T-helper 1 cell (primary cell): ENCODE results near the gene TREX2.

Experiments used
- DNase-seq, 5 donors: peaks; one replicate each; pipeline ENCODE4 v3.0.0-alpha.2; 2012 to 2020

The TREX2 gene

GRCh38 chrX:153455571-153455970 is 9.7 kb upstream of the TREX2 start:
- DNase-seq = no peak

GRCh38 chrX:153454901-153455550 is 9.2 kb upstream of the TREX2 start:
- no peak for DNase-seq

GRCh38 chrX:153450949-153451277 is 5.1 kb upstream of the TREX2 start:
- DNase-seq = no peak

- no peak for DNase-seq
These were observed 4.5 kb upstream of the TREX2 start for GRCh38 chrX:153450114-153450948.

GRCh38 chrX:153449368-153450113 is 3.7 kb upstream of the TREX2 start:
- no peak for DNase-seq

GRCh38 chrX:153448556-153449367 is 2.9 kb upstream of the TREX2 start:
- DNase-seq = no peak

- no peak for DNase-seq
These were observed 1.7 kb upstream of the TREX2 start for GRCh38 chrX:153447581-153447960.

GRCh38 chrX:153446950-153447580 is 1.2 kb upstream of the TREX2 start:
- no peak for DNase-seq

GRCh38 chrX:153446636-153446936 is 730 bp upstream of the TREX2 start:
- no peak for DNase-seq

GRCh38 chrX:153445106-153445855 is 575 bp downstream of the TREX2 start:
- DNase-seq = no peak

- DNase-seq = no peak
These were observed 1.4 kb downstream of the TREX2 start for GRCh38 chrX:153444333-153445011.

GRCh38 chrX:153443476-153444332 is 2.2 kb downstream of the TREX2 start:
- DNase-seq = no peak

- no peak for DNase-seq
These were observed 3.4 kb downstream of the TREX2 start for GRCh38 chrX:153442463-153442862.

- DNase-seq = no peak
These were observed 3.9 kb downstream of the TREX2 start for GRCh38 chrX:153441981-153442380.

GRCh38 chrX:153441296-153441695 is 4.6 kb downstream of the TREX2 start:
- no peak for DNase-seq

- DNase-seq = no peak
These were observed 5.2 kb downstream of the TREX2 start for GRCh38 chrX:153440556-153441135.

- no peak for DNase-seq
These were observed 5.9 kb downstream of the TREX2 start for GRCh38 chrX:153439977-153440376.

- DNase-seq = no peak
These were observed 7.3 kb downstream of the TREX2 start for GRCh38 chrX:153438532-153438931.

- no peak for DNase-seq
These were observed 10.0 kb downstream of the TREX2 start for GRCh38 chrX:153435845-153436244.

- no peak for DNase-seq
These were observed 11.1 kb downstream of the TREX2 start for GRCh38 chrX:153434801-153435200.
